IgD-negative memory B cell (primary cell): ENCODE measurements around the gene SORT1. TPM values are rescaled to one million over a fixed set of nuclear protein-coding genes. Genes with fewer than 3 reads are reported as not detected.
"Not testable (repeated sequence)": the region's sequence is repeated elsewhere in the genome, so short reads cannot be mapped to it uniquely, and the experiment has no call there.

ENCODE experiments used
- H3K27ac Mint-ChIP-seq, 3 donors: one replicate each; pipeline ENCODE4 v1.8.0; 2020 to 2022; ENCODE audit warnings: mild to moderate bottlenecking in 3 of 3, mixed read lengths in 3 of 3, moderate library complexity in 1 of 3
- H3K27me3 Mint-ChIP-seq: one replicate; pipeline ENCODE4 v1.8.0; 2021; ENCODE audit warnings: mixed read lengths
- H3K36me3 Mint-ChIP-seq: one replicate; pipeline ENCODE4 v1.8.0; 2020; ENCODE audit warnings: mild to moderate bottlenecking, mixed read lengths
- H3K4me1 Mint-ChIP-seq, 3 donors: one replicate each; pipeline ENCODE4 v1.8.0; 2020 to 2022; ENCODE audit warnings: mixed read lengths in 3 of 3, mild to moderate bottlenecking in 1 of 3
- H3K4me3 Mint-ChIP-seq, 4 donors: one replicate each; pipeline ENCODE4 v1.8.0; 2020 to 2022; ENCODE audit warnings: mild to moderate bottlenecking in 4 of 4, mixed read lengths in 4 of 4, moderate library complexity in 3 of 4
- H3K9me3 Mint-ChIP-seq, 3 donors: one replicate each; pipeline ENCODE4 v1.8.0; 2020 to 2021; ENCODE audit warnings: mixed read lengths in 3 of 3, mild to moderate bottlenecking in 1 of 3
- polyA plus RNA-seq: library from polyadenylated mRNA; unstranded; fragments of 300-500 nt; fragmentation: Illumina TruSeq; gene quantifications from one replicate; pipeline ENCODE4 v1.2.3, GENCODE V29; 2021

Gene SORT1
- polyA plus RNA-seq, 1 donor from 2014 or later: 0.09 TPM

DNA sequence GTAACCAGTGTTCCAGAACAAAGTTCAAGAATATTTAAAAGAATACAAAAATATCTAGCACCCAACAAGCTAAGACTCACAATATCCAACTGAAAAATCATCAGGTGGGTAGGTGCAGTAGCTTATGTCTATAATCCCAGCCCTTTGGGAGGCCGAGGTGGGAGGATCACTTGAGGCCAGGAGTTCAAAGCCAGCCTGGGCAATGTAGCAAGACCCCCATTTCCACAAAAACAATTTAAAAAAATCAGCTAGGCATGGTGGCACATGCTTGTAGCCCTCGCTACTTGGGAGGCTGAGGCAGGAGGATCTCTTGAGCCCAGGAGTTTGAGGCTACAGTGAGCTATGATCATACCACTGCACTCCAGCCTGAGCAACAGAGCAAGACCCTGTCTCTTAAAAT, 24.0 kb downstream of the SORT1 start:
- not testable (repeated sequence) for H3K4me3 Mint-ChIP-seq, H3K4me1 Mint-ChIP-seq, H3K27ac Mint-ChIP-seq, H3K36me3 Mint-ChIP-seq, H3K9me3 Mint-ChIP-seq
- H3K27me3 Mint-ChIP-seq: peaks cover 28% of the 10 kb centered on the region

DNA sequence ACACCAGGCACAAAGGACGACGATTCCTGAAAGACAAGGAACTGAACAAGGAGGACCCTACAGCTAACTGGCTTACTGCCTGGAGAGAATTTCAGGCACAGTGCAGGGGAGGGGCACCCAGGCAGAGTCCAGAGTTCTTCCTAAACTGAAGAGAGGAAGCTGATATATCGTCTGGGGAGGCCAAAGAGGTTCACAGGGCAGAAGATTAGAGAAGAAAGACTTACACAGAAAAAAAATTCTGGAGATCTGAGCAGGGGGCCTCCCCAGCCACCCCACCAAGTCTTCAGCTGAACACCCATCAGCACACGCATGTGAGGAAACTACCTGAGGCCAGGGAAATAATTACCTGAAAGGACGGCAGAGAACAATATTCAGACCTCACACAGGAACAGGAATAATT, 24.6 kb downstream of the SORT1 start:
- no peaks in the 10 kb centered on the region for H3K36me3 Mint-ChIP-seq
- no peak overlapping the region for H3K4me3 Mint-ChIP-seq
- H3K4me1 Mint-ChIP-seq: peaks cover 0 to 3% (median 3%) of the 10 kb centered on the region in 3 donors
- no peak overlapping the region for H3K27ac Mint-ChIP-seq
- peaks cover 0 to 2% (median 0%) of the 10 kb centered on the region in 3 donors for H3K9me3 Mint-ChIP-seq
- peaks cover 28% of the 10 kb centered on the region for H3K27me3 Mint-ChIP-seq

DNA sequence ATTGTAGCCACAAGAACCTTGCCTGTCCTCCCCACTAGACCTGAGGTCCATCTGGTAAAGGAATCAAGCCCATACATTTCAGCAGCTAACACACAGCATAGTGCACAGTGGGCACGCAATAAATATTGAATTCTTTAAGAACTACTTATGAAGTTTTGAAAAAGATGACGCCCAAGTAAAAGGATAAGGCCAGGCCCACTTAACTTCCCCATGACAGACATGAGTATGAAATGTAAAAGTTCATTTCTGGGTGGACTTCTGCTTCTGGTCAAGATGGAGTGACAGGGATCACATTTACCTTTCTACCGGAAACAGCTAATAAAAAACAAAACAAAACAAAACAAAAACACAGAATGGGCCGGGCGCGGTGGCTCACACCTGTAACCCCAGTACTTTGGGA, 25.4 kb downstream of the SORT1 start:
- Mint-ChIP-seq H3K4me3 (no peak overlapping the region), H3K36me3 (no peaks in the 10 kb centered on the region), H3K27ac (no peak overlapping the region), H3K4me1 (peaks cover 0 to 3% (median 3%) of the 10 kb centered on the region in 3 donors), H3K27me3 (peaks cover 34% of the 10 kb centered on the region), H3K9me3 (peaks cover 0 to 2% (median 0%) of the 10 kb centered on the region in 3 donors)

DNA sequence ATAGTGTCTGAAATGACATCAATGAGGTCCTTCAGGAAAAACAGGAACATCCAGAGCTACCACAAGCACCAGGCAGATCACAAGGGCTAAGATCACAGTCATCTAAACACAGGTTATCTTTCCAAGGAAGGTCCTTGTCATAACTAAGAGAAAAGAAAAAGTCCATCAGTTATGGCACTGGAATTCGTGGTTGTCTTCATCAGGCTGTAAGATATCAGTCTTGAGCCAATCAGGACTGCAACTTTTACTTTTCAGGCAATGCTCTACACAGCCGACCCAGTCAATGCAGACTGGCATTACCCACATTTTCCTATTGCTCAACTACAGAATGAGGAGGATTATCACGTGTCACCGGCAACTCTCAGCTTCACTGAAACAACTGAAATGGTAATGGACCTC, 26.4 kb downstream of the SORT1 start:
- Mint-ChIP-seq H3K4me1 (peaks cover 0 to 3% (median 3%) of the 10 kb centered on the region in 3 donors), H3K36me3 (no peaks in the 10 kb centered on the region), H3K27me3 (peaks cover 43% of the 10 kb centered on the region), H3K4me3 (no peak overlapping the region), H3K9me3 (peaks cover 0 to 2% (median 0%) of the 10 kb centered on the region in 3 donors), H3K27ac (no peak overlapping the region)

DNA sequence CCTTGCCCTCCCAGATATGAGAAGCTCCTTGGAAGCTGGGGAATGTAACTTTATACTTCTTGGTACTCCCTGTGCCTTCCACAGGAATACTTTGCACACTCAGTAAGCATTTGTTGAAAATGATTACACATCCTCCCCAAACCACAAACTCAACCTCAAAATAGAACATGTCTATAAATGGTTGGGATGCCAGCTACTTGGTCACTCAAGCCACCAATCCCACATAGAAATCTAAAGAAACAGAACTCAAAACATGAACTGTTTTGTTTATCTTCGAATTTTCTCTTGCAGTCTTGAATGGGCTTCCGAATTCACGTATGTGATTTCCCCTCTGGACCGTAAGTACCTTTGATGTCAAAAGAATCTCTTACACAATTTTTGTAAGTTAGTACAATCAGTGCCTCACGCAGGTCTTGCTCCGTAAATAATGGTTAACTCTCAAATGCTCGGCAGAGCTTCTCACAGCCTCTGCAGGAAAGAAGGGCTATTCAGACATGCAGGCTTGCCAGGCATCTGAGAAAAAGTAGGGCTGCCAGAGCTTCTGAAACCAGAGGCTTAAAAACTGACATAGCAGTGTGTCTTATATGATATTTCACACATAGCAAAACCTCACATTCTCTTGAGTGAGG, 26.9 kb downstream of the SORT1 start:
- no peak overlapping the region for H3K27ac Mint-ChIP-seq
- no peaks in the 10 kb centered on the region for H3K36me3 Mint-ChIP-seq
- no peak overlapping the region for H3K4me3 Mint-ChIP-seq
- peaks cover 0 to 3% (median 3%) of the 10 kb centered on the region in 3 donors for H3K4me1 Mint-ChIP-seq
- H3K27me3 Mint-ChIP-seq: peaks cover 44% of the 10 kb centered on the region
- H3K9me3 Mint-ChIP-seq: peaks cover 0 to 2% (median 0%) of the 10 kb centered on the region in 3 donors

DNA sequence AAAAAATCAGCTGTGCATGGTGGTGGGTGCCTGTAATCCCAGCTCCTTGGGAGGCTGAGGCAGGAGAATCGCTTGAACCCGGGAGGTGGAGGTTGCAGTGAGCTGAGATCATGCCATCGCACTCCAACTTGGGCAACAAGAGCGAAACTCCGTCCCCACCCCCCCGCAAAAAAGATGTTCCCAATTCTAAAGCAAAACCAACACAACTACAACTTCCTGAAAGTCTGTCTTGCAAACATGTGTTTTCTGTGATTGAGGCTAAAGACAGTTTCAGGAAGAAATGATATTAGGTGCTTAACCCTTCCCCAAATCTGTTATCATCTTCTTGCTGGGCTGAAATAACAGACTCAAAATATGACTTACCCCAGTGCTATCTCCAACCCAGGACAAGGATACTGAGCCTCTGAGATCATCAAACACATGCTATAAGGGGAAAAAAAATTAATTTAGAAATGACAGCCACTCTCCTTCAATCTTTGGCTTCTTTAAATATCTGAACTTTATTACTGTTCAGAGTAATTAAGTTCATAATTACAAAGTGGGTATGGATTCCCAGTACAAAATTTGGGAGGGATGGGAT, 28.5 kb downstream of the SORT1 start:
- H3K27me3 Mint-ChIP-seq: peaks cover 50% of the 10 kb centered on the region
- H3K9me3 Mint-ChIP-seq: no peaks in the 10 kb centered on the region
- no peak overlapping the region for H3K27ac Mint-ChIP-seq
- H3K4me3 Mint-ChIP-seq: no peak overlapping the region
- H3K4me1 Mint-ChIP-seq: no peaks in the 10 kb centered on the region
- H3K36me3 Mint-ChIP-seq: no peaks in the 10 kb centered on the region

DNA sequence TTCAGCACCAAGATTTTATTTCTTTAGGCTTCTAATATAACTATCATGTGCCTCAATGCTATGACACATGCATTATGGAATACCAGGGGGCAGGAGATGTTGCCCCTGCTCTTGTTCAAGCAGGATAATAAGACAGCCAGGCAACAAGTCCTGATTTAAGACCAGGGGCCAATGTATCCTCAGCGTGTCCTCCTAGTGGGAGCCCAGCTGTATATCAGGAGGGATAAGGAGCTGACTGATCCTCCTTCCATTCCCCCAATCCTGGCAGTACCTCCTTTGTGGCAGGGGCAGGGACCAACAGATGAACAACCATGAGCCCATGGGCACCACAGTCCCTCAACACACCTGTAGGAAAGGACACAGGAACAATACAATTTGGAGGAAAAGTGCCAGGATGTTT, 29.3 kb downstream of the SORT1 start:
- H3K4me3 Mint-ChIP-seq: no peak overlapping the region
- no peak overlapping the region for H3K27ac Mint-ChIP-seq
- H3K4me1 Mint-ChIP-seq: peaks cover 0 to 1% (median 0%) of the 10 kb centered on the region in 3 donors
- no peaks in the 10 kb centered on the region for H3K36me3 Mint-ChIP-seq
- H3K27me3 Mint-ChIP-seq: peaks cover 54% of the 10 kb centered on the region
- no peaks in the 10 kb centered on the region for H3K9me3 Mint-ChIP-seq

DNA sequence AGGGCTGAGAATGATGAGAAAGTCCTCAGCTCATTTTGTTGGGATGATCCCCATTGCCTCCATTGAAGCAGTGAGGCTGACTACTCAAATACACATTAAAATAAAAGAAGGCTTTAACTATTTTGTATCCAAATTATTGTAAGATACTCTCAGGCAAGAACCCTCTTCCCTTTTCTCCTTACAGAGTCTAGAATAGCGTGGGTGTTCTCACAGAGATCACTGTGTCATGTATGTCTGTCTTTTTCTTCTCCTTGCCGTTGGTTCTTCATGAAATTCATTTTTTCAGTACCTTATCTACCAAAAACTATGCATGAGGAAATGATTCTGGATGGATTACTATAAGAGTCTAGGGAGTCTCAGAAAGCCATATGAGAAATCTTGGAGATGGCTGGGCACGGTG, 30.1 kb downstream of the SORT1 start:
- H3K9me3 Mint-ChIP-seq: no peaks in the 10 kb centered on the region
- peaks cover 47% of the 10 kb centered on the region for H3K27me3 Mint-ChIP-seq
- H3K4me3 Mint-ChIP-seq: no peak overlapping the region
- H3K36me3 Mint-ChIP-seq: no peaks in the 10 kb centered on the region
- no peak overlapping the region for H3K27ac Mint-ChIP-seq
- H3K4me1 Mint-ChIP-seq: peaks cover 0 to 1% (median 0%) of the 10 kb centered on the region in 3 donors

DNA sequence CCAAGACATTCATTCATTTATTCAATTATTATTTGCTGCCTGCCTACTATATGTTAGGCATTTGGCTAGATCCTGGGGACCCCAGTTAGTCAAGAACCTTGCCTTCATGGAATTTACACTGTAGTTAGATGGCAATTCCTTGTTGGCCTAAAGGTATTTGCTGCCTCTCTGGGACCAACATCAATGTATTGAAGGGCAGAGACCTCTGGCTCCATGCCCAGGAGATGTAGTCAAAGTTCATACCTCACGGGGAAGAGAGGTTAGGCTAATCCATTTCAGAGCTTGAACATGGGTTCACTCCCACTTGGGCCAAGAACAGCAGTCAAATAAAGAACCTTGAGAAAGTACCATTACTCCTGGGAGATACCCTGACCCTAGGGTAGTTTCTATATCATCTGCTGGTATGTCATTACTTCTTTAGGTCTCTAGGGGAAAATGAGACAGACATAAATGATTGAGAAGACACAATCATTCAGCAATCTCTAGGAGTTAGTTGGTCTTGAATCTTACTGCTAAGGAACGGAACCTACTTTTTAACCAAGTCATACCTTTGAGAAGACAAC, 32.0 kb downstream of the SORT1 start:
- no peaks in the 10 kb centered on the region for H3K9me3 Mint-ChIP-seq
- H3K4me3 Mint-ChIP-seq: no peak overlapping the region
- H3K4me1 Mint-ChIP-seq: peaks cover 0 to 1% (median 0%) of the 10 kb centered on the region in 3 donors
- no peak overlapping the region for H3K27ac Mint-ChIP-seq
- H3K27me3 Mint-ChIP-seq: peaks cover 42% of the 10 kb centered on the region
- no peaks in the 10 kb centered on the region for H3K36me3 Mint-ChIP-seq

DNA sequence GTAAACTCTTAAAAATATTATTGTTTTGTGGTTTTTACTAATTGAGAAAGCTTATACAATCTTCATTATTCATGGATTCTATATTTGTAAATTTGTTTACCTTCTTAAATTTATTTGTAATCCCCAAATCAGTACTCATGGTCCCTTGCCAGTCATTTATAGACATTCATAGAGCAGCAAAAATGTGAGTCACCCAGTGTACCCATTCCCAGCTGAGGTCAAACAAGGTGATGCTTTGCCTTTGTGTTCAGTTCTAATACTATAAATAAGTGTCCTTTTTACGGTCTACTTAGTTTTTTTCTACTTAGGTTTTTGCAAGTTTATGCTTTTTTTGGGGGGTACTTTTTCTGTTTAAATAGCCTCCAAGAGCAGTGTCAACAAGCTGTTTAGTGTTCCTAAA, 36.1 kb downstream of the SORT1 start:
- no peaks in the 10 kb centered on the region for H3K36me3 Mint-ChIP-seq
- H3K4me3 Mint-ChIP-seq: no peak overlapping the region
- H3K4me1 Mint-ChIP-seq: peaks cover 0 to 1% (median 0%) of the 10 kb centered on the region in 3 donors
- H3K27me3 Mint-ChIP-seq: peaks cover 33% of the 10 kb centered on the region
- no peaks in the 10 kb centered on the region for H3K9me3 Mint-ChIP-seq
- no peak overlapping the region for H3K27ac Mint-ChIP-seq

DNA sequence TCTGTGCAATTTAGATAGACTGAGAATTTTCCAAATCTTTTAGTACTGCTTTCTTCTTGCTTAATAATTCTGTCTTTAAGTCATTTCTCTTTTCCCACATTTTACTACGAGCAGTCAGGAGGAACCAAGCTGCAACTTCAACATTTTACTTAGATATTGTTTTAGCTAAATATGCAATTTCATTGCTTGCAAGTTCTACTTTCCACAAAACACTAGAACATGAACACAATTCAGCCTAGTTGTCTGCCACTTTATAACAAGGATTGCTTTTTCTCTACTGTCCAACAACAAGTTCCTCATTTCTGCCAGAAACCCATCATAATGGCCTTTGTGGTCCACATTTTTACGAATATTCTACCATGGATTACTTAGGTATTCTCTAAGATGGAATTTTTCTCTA, 36.6 kb downstream of the SORT1 start:
- Mint-ChIP-seq H3K36me3 (no peaks in the 10 kb centered on the region), H3K27me3 (peaks cover 30% of the 10 kb centered on the region), H3K9me3 (no peaks in the 10 kb centered on the region), H3K27ac (no peak overlapping the region), H3K4me3 (no peak overlapping the region), H3K4me1 (peaks cover 0 to 1% (median 0%) of the 10 kb centered on the region in 3 donors)

DNA sequence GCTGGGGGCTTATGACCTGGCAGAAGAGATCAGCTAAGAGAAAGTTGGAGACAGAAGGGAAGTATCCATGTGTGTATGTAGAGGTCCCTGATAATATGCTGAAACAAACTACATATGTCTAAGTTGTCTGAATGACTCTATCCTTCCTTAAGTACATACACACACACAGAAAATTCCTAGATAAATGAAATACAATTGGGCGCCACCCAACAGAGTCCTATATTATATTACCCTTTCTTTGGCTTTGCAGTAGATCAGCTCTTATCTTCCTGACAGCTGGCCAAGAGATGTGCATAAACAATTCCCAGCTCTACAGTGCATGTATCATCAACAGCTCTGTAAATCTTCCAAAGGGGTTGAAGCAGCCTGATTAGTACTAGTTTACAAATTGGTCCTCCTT, 40.1 kb downstream of the SORT1 start:
- H3K27ac Mint-ChIP-seq: no peak overlapping the region
- no peaks in the 10 kb centered on the region for H3K9me3 Mint-ChIP-seq
- no peaks in the 10 kb centered on the region for H3K36me3 Mint-ChIP-seq
- H3K27me3 Mint-ChIP-seq: peaks cover 23% of the 10 kb centered on the region
- H3K4me3 Mint-ChIP-seq: no peak overlapping the region
- no peaks in the 10 kb centered on the region for H3K4me1 Mint-ChIP-seq

DNA sequence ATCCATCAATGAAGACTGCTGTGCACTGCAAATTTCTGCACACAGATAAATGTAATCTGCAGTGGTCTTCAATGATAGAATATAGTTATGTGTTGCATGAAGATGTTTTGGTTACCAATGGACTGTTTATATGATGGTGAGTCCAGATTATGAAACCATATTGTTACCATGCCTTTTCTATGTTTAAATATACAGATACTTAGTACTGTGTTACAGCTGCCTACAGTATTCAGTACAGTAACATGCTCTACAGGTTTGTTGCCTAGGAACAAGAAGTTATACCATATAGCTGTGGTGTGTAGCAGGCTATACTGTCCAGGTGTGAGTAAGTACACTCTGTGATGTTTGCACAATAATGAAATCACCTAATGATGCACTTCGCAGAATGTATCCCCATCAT, 40.8 kb downstream of the SORT1 start:
- Mint-ChIP-seq H3K4me1 (no peaks in the 10 kb centered on the region), H3K27ac (no peak overlapping the region), H3K36me3 (no peaks in the 10 kb centered on the region), H3K4me3 (no peak overlapping the region), H3K27me3 (peaks cover 23% of the 10 kb centered on the region), H3K9me3 (no peaks in the 10 kb centered on the region)

DNA sequence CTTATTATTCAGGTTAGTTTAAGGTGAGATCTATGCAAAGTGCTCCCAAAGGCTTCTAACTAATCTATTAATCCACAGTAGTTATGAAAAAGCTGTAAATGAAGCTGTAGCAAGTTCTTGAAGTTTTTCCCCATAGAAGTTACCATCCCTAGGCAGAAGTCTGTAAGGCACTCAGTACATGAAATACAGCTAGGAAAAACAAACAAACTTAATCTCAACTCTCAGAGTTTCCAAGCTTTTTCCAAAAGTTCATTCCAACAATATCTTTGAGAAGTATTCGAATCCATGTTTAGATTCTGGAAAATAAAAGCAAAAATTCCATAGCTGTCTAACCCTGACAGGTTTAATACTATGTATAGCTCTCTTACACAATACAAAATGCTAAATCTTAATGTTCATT, 41.2 kb downstream of the SORT1 start:
- Mint-ChIP-seq H3K27ac (no peak overlapping the region), H3K4me3 (no peak overlapping the region), H3K4me1 (no peaks in the 10 kb centered on the region), H3K9me3 (no peaks in the 10 kb centered on the region), H3K27me3 (peaks cover 23% of the 10 kb centered on the region), H3K36me3 (no peaks in the 10 kb centered on the region)

DNA sequence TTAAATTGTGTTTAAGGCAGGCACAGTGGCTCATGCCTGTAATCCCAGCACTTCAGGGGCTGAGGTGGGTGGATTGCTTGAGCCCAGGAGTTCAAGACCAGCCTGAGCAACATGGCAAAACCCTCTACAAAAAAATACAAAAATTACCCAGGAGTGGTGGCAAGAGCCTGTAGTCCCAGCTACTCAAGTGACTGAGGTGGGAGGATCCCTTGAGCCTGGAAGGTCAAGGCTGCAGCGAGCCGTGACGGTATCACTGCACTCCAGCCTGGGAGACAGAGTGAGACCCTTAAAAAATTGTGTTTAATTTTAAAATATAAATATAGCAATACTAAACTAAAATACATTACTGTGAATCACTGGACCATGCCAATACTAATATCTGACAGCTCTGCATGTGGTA, 42.8 kb downstream of the SORT1 start:
- H3K27me3 Mint-ChIP-seq: peaks cover 18% of the 10 kb centered on the region
- no peaks in the 10 kb centered on the region for H3K4me1 Mint-ChIP-seq
- H3K36me3 Mint-ChIP-seq: no peaks in the 10 kb centered on the region
- H3K4me3 Mint-ChIP-seq: no peak overlapping the region
- no peak overlapping the region for H3K27ac Mint-ChIP-seq
- no peaks in the 10 kb centered on the region for H3K9me3 Mint-ChIP-seq

DNA sequence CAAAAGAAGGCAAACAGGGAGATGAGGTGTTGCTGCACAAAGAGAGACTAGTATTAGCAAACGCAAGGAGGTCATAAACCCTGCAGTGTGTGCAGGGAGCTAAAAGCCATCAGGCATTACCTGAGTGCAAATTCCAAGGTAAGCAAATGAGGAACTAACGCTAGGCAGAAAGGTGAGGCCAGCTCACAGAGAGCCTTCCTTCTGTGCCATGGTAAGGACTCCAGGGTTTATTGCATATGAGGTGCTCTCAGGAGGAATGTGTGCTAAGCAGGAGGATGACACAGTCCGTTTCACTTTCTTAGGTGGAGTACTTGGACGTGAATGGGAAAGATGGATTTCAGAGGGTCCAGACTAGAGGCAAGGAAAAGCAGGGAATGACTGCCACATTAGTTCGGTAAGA, 46.3 kb downstream of the SORT1 start:
- H3K27me3 Mint-ChIP-seq: peaks cover 10% of the 10 kb centered on the region
- H3K4me1 Mint-ChIP-seq: no peaks in the 10 kb centered on the region
- H3K4me3 Mint-ChIP-seq: no peak overlapping the region
- no peaks in the 10 kb centered on the region for H3K9me3 Mint-ChIP-seq
- H3K27ac Mint-ChIP-seq: no peak overlapping the region
- H3K36me3 Mint-ChIP-seq: no peaks in the 10 kb centered on the region
